ENCODE data around the gene ARSI. TPM values are rescaled to one million over a fixed set of nuclear protein-coding genes. Genes with fewer than 3 reads are reported as not detected.

Gene ARSI
- total RNA-seq, 1 donor from 2014 or later: under 0.01 TPM

DNA sequence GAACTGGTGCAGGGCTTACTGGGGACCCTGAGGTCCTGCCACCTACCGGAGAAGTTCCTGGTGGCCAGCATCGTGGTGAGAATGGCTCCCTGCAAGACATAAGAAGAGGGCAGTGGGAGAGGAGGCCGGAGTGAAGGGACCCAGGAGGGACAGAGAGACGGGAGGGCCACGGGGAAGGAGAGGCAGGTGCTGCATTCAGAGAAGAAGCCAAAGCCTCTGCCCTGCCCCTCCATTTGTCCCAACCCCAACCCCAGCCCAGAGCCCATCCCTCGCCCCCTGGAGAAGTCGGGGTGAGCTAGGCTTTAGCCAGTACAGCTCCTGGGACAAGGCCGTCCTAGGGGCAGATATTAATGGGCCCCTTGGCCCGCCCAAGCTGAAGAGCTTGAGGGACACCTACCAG lies 55.0 kb downstream of the ARSI start:
- DNase-seq (ENCODE audit: low read depth in 2 of 2): no peak

DNA sequence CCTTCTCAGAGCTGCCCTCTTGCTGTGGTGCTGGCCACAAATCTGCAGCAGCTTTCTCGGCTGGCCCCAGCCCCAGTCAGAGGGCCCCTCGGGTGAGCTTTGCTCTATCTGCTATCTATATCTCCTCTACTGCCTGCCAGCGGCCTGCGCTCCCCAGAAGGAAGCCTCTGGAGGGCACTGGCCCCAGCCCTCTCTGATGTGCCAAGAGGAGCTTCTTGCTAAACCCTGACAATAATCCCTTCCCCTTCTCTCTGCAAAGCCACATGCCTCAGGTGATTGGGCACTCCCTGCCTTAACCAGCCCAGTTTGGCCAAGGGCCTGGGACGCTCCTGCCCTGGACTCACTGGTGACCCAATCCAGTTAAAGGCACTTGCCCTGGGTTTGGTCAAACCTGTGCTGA lies 55.9 kb downstream of the ARSI start:
- DNase-seq (ENCODE audit: low read depth in 2 of 2): no peak

- DNase-seq (ENCODE audit: low read depth in 2 of 2): no peak
These were observed 56.3 kb downstream of the ARSI start for GRCh38 chr5:150246429-150246828.

Other genes starting within 250 kb of the ARSI start
- not detected in 2 replicates for gene CSF1R, start 216.4 kb downstream of the ARSI start, total RNA-seq
- gene PDGFRB, start 147.1 kb downstream of the ARSI start, total RNA-seq: 5.0 and 14.3 TPM in 2 replicates
- gene CDX1, start 136.1 kb downstream of the ARSI start, total RNA-seq: not detected in 2 replicates
- gene SLC6A7, start 112.8 kb downstream of the ARSI start, total RNA-seq: not detected in 2 replicates
- not detected in 2 replicates for gene CAMK2A, start 13.1 kb downstream of the ARSI start, total RNA-seq
- 9.6 and 11.3 TPM in 2 replicates for gene TCOF1, start 54.8 kb upstream of the ARSI start, total RNA-seq
- gene CD74, start 110.0 kb upstream of the ARSI start, total RNA-seq: 1.2 and 2.9 TPM in 2 replicates
- gene RPS14, start 146.8 kb upstream of the ARSI start, total RNA-seq: 2,736 and 3,225 TPM in 2 replicates
- 22.3 and 35.3 TPM in 2 replicates for gene NDST1, start 205.2 kb upstream of the ARSI start, total RNA-seq

All from dermis microvascular lymphatic vessel endothelial cell (primary cell).